D341Med (cell line): ENCODE data around the gene CPNE5.

Experiments used
- DNase-seq: peaks from one replicate; pipeline ENCODE4 v3.0.0; 2012; ENCODE audit warnings: low spot score

The CPNE5 gene

GRCh38 chr6:36760685-36761435 is 78.4 kb downstream of the CPNE5 start:
- DNase-seq = no peak

- DNase-seq = peak; percentile 92
Observed at GRCh38 chr6:36759148-36759759, 80.0 kb downstream of the CPNE5 start.

GRCh38 chr6:36758516-36759147 is 80.6 kb downstream of the CPNE5 start:
- no peak for DNase-seq

- no peak for DNase-seq
Observed at GRCh38 chr6:36757943-36758508, 81.2 kb downstream of the CPNE5 start.

GRCh38 chr6:36757206-36757605 is 82.0 kb downstream of the CPNE5 start:
- no peak for DNase-seq

GRCh38 chr6:36756786-36757185 is 82.5 kb downstream of the CPNE5 start:
- no peak for DNase-seq

- DNase-seq = no peak
Observed at GRCh38 chr6:36755435-36756348, 83.6 kb downstream of the CPNE5 start.

GRCh38 chr6:36754582-36755434 is 84.4 kb downstream of the CPNE5 start:
- no peak for DNase-seq

- no peak for DNase-seq
Observed at GRCh38 chr6:36753671-36754405, 85.4 kb downstream of the CPNE5 start.

- DNase-seq = no peak
Observed at GRCh38 chr6:36752886-36753506, 86.2 kb downstream of the CPNE5 start.

GRCh38 chr6:36752187-36752885 is 86.9 kb downstream of the CPNE5 start:
- DNase-seq = no peak

GRCh38 chr6:36751833-36752186 is 87.4 kb downstream of the CPNE5 start:
- no peak for DNase-seq

GRCh38 chr6:36751091-36751490 is 88.2 kb downstream of the CPNE5 start:
- no peak for DNase-seq

GRCh38 chr6:36749829-36750489 is 89.3 kb downstream of the CPNE5 start:
- DNase-seq = no peak

GRCh38 chr6:36746251-36746650 is 93.0 kb downstream of the CPNE5 start:
- no peak for DNase-seq

- DNase-seq = no peak
Observed at GRCh38 chr6:36745836-36746235, 93.4 kb downstream of the CPNE5 start.

- no peak for DNase-seq
Observed at GRCh38 chr6:36745283-36745682, 94.0 kb downstream of the CPNE5 start.

GRCh38 chr6:36744304-36744673 is 95.0 kb downstream of the CPNE5 start:
- DNase-seq = no peak
